GM12864 (cell line): ENCODE data around the gene CNTNAP2.

Experiments
- DNase-seq: peaks from one replicate; pipeline ENCODE4 v3.0.0-alpha.2; 2011; ENCODE audit warnings: low read depth
- H3K4me3 ChIP-seq: 2 replicates; pipeline ENCODE4 v1.5.1; 2011; ENCODE audit warnings: mild to moderate bottlenecking, low read depth, low read length, control low read depth
- TF ChIP-seq, protein P1 (sequence below): IDR thresholded peaks from 2 replicates; pipeline ENCODE4 v1.5.1; 2011; ENCODE audit warnings: low read depth, mild to moderate bottlenecking, moderate library complexity, low read length, control low read depth, inconsistent platforms; ENCODE audit errors: missing control alignments

The CNTNAP2 gene

DNA sequence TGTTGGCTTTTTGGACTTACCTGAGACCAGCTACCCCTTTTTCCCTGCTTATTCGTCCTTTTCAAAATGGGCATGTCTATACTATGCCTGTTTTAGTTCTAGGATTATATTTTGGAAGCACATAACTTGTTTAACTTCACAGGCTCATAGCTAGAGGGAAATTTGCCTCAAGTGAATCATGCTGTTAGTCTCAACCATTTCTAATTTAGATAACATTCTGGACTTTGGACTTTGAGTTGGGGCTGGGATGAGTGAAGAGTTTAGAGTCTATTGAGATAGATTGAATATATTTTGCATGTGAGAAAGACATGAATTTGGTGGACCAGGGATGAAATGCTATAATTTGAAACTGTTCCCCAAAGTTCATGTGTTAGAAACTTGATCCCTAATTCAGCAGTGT, 1919.3 kb downstream of the CNTNAP2 start:
- TF ChIP-seq, protein P1, sequence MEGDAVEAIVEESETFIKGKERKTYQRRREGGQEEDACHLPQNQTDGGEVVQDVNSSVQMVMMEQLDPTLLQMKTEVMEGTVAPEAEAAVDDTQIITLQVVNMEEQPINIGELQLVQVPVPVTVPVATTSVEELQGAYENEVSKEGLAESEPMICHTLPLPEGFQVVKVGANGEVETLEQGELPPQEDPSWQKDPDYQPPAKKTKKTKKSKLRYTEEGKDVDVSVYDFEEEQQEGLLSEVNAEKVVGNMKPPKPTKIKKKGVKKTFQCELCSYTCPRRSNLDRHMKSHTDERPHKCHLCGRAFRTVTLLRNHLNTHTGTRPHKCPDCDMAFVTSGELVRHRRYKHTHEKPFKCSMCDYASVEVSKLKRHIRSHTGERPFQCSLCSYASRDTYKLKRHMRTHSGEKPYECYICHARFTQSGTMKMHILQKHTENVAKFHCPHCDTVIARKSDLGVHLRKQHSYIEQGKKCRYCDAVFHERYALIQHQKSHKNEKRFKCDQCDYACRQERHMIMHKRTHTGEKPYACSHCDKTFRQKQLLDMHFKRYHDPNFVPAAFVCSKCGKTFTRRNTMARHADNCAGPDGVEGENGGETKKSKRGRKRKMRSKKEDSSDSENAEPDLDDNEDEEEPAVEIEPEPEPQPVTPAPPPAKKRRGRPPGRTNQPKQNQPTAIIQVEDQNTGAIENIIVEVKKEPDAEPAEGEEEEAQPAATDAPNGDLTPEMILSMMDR, result no peak
- no peak for DNase-seq
- no peak overlapping the region for H3K4me3 ChIP-seq

DNA sequence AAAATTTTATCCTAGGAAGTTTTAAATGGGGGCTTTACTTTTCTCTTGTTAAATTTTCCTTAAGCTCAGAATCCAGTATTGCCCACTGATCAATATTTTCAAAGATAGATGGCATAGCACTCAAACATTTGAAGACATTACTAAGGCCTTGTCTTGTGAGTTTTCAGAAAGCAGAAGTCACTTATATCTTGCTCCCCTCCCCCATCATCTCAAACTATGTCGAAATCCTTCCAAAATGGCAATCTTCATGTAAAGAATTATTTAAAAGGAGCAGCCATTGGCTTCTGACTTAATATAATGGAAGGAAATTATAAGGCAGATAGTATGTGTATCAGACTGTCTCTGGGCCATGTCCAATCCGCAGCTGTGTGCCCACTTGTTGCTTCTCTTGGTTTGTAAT, 1920.4 kb downstream of the CNTNAP2 start:
- H3K4me3 ChIP-seq, result no peak overlapping the region
- TF ChIP-seq, protein P1, result no peak
- DNase-seq, result no peak

DNA sequence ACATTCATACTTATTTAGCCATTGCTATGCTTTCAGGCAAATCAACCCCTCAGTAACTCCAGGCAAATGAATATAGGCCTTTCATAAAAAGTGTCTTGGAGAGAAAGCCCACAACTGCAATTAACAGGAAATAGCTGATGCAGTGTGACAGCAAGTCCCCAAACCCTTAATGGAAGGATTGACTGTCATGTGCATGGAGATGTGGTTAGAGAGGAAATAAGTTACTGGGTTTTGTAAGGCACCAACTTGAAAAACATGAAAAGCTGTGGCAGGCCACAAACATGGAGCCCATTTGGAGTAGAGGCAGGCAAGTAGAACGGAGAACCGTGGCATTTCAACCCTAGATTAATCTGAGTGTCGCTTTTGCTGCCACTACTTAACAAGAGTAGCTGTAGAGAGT, 1924.6 kb downstream of the CNTNAP2 start:
- TF ChIP-seq, protein P1, result no peak
- no peak for DNase-seq

DNA sequence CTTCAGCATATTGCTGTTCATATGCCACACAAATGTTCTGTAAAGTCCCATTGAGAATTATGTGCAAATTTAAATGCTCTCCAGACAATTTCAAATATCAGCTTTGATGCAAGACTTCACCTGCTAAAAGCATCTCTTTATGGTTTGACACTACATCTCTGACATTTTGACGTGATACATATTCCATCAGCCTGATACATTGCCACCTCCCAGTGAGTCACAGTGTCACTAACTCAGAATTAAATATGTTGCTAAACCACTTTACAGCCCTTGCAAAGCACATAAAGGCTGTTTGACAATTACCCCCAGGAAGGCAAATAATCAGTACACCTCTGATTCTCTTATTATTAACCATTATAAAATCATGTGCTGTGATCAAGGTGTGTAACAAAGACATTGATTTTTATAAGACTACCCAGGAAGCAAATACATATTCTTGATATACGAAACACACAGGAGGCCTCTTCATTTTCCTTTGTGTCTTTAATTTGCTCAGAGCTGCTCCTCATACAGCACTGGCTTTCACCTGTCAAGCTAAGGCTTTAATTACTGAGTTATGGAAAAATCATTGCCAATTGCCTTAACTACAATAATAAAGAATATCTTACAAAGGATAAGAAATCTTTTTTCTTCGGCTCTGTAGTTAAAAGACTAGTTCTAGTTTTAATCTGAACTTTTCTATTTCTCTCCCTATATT, 1926.5 kb downstream of the CNTNAP2 start:
- DNase-seq, result no peak
- TF ChIP-seq, protein P1, result no peak

More for the DNA sequence above, 1924.6 kb downstream of the CNTNAP2 start:
- no peak overlapping the region for H3K4me3 ChIP-seq

DNA sequence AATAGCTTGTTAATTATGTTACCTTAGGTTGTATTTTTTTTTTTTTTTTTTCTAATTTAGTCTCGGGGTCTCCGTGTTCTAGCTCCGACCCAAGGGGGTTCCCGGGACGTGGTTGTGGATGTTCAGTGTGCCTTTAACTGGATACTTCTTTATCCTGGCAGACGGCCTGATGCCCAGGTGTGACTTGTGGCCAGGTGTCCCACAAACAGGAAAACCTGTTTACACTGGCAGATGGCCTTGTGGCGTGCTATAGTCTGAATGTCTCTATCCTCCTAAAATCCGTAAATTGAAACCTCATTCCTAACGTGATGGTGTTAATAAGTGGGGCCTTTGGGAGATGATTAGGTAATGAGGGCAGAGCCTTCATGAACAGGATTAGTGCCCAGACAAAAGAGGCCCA, 1927.6 kb downstream of the CNTNAP2 start:
- no peak overlapping the region for H3K4me3 ChIP-seq
- TF ChIP-seq, protein P1, result no peak
- no peak for DNase-seq

More for the DNA sequence above, 1926.5 kb downstream of the CNTNAP2 start:
- no peak overlapping the region for H3K4me3 ChIP-seq

DNA sequence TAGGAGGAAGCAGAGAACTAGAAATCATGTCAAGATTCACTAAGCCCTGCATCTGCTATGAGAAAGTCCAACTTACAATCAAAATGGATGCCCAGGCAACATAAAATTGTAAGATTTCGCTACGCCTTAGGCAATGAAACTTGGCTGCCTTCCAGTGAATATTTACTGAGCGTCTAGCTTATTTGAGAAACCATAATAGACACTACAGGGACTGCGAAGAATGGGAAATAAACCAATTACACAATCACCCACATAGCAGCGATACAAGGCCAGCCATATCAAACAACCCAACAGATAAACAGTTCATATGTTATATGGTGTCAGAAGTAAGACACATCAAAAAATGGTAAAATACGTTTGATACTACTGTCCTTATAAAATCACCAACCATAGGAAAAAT, 1928.9 kb downstream of the CNTNAP2 start:
- TF ChIP-seq, protein P1, result no peak
- DNase-seq, result no peak

DNA sequence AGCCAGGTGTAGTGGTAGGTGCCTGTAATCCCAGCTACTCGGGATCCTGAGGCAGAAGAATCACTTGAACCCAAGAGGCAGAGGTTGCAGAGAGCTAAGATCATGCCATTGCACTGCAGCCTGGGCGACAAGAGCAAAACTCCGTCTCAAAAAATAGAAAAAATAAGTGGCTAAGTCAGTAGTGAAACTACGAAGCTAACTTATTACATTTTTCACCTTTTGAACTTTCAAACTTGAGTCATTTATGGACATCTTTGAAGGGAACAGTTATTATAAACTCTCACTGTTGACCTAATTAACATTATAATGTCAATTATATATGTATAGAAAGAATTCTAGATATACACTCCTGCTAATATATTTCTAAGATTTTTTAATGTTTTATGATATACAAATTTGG, 1932.5 kb downstream of the CNTNAP2 start:
- no peak for DNase-seq
- TF ChIP-seq, protein P1, result no peak

More for the DNA sequence above, 1928.9 kb downstream of the CNTNAP2 start:
- no peak overlapping the region for H3K4me3 ChIP-seq

More for the DNA sequence above, 1932.5 kb downstream of the CNTNAP2 start:
- H3K4me3 ChIP-seq, result no peak overlapping the region
